Coronary artery (tissue), 2 donors: Measurements from ENCODE around the gene DUSP1.
"Not testable (repeated sequence)": the region's sequence is repeated elsewhere in the genome, so short reads cannot be mapped to it uniquely, and the experiment has no call there.

Experiments
- DNase-seq: peaks from one replicate; pipeline ENCODE4 v3.0.0-alpha.2; 2017; ENCODE audit warnings: low spot score
- H3K27ac ChIP-seq, 2 donors: fragments of 200-600 bp; sonication (generic); one replicate each; pipeline ENCODE4 v1.5.1; 2016 to 2019
- H3K4me3 ChIP-seq: fragments of 200-600 bp; sonication (generic); 2 replicates; pipeline ENCODE4 v1.5.1; 2016; ENCODE audit warnings: mild to moderate bottlenecking, moderate library complexity
- TF ChIP-seq, protein P1 (sequence below): fragments of 200-600 bp; sonication (generic); IDR thresholded peaks from one replicate; pipeline ENCODE4 v1.5.1; 2019; ENCODE audit warnings: antibody characterized with exemption

The DUSP1 gene

DNA sequence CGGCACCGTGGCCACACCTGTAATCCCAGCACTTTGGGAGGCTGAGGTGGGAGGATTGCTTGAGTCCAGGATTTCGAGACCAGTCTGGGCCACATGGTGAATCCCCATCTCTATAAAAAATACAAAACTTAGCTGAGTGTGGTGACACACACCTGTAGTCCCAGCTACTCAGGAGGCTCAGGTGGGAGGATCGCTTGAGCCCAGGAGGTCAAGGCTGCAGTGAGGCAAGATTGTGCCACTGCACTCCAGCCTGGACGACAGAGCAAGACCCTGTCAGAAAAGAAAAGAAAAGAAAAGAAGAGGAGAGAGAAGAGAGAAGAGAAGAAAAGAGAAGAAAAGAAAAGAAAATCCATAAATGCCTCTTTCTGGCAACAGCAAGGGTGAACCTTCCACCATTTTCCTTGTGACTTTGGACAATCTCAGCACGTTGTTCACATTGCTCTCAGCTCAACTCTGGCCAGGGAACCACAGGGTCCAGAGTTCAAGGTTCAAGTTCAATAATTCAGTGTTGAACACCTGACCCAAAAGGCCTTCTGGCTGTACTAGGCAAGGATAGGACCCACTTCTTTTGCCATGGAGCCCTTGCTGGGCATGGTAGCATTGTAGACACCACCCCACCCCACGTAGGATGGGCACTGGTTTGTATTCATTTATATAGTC lies 14.6 kb upstream of the DUSP1 start:
- H3K27ac ChIP-seq: no peak overlapping the region
- H3K4me3 ChIP-seq: no peak overlapping the region
- TF ChIP-seq, protein P1, sequence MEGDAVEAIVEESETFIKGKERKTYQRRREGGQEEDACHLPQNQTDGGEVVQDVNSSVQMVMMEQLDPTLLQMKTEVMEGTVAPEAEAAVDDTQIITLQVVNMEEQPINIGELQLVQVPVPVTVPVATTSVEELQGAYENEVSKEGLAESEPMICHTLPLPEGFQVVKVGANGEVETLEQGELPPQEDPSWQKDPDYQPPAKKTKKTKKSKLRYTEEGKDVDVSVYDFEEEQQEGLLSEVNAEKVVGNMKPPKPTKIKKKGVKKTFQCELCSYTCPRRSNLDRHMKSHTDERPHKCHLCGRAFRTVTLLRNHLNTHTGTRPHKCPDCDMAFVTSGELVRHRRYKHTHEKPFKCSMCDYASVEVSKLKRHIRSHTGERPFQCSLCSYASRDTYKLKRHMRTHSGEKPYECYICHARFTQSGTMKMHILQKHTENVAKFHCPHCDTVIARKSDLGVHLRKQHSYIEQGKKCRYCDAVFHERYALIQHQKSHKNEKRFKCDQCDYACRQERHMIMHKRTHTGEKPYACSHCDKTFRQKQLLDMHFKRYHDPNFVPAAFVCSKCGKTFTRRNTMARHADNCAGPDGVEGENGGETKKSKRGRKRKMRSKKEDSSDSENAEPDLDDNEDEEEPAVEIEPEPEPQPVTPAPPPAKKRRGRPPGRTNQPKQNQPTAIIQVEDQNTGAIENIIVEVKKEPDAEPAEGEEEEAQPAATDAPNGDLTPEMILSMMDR: no peak
- no peak for DNase-seq

DNA sequence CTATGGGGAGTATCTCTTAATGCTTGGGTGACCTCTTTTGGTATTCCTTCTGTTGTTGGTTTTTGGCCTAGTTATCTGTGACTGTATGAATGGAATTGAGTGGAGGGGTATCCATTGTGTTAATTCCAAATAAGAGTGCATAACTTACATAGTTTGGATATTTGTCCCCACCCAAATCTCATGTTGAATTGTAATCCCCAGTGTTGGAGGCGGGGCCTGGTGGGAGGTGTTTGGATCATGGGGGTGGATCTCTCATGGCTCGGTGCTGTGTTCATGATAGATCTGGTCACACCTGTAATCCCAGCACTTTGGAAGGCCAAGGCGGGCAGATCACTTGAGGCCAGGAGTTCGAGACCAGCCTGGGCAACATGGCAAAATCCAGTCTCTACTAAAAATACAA lies 13.2 kb upstream of the DUSP1 start:
- not testable (repeated sequence) for H3K4me3 ChIP-seq, H3K27ac ChIP-seq, DNase-seq

DNA sequence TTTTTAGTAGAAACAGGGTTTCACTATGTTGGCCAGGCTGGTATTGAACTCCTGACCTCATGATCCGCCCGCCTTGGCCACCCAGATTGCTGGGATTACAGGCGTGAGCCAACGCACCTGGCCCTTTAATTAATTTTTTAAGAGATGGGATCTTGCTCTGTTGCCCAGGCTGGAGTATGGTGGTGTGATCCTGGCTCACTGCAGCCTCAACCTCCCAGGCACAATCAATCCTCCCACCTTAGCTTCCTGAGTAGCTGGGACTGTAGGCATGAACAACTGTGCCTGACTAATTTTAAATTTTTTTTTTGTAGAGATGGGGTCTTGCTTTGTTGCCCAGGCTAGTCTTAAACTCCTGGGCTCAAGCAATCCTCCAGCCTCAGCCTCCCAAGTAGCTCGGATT lies 12.3 kb upstream of the DUSP1 start:
- H3K27ac ChIP-seq, H3K4me3 ChIP-seq, DNase-seq: not testable (repeated sequence)

DNA sequence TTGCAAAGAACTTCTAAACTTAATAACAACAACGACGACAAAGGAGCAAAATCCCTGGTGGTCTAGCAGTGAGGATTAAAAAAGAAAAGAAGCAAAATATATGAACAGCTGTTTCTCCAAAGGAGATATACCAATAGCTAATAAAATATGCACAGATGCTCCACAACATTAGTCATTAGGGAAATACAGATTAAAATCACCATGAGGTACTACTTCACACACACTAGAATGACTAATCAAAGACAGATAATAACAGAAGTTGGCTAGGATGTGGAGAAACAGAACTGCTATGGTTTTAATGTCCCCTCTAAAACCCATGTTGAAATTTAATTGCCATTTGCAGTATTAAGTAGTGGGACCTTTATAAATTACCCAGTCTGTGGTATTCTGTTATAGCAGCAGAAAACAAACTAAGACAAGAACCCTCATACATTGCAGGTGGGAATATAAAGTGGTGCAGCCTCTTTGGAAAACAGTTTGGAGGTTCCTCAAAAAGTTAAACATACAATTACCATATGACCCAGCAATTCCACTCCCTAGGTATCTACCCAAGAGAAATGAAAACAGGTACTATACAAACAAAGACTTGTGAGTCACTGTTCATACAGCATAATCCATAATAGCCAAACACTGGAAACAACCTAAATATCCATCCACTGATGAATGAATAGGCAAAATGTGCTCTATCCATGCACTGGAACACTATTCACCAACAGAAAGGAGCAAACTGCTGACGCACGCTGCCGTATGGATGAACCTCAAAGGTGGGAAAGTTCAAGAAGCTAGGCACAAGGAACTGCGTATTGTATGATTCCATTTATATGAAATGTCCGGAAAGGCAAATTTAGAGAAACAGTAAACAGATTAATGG lies 11.4 kb upstream of the DUSP1 start:
- no peak overlapping the region for H3K27ac ChIP-seq
- H3K4me3 ChIP-seq: no peak overlapping the region
- TF ChIP-seq, protein P1: no peak
- no peak for DNase-seq

DNA sequence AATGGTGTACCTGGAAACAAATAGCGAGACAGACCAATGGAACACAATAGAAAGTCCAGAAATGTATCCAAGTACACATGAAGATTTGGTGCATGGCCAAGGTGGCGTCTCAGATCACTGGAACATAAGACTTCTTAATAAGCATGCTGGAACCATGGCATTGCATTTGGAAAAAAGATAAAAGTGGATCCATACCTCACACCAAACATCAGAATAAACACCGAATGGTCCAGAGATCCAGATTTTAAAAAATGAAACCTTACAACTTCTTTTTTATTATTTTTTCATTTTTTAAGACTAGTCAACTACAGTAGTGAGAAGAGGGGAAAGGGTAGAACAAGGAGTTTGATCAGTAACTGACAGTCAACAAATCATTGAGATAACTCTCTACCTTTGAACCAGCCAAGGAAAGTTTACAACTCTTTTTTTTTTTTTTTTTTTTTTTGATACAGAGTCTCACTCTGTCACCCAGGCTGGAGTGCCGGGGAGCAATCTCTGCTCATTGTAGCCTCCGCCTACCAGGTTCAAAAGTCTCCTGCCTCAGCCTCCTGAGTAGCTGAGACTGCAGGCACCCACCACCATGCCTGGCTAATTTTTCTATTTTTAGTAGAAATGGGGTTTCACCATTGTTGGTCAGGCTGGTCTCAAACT lies 8.8 kb upstream of the DUSP1 start:
- Histone ChIP-seq H3K4me3 (no peak overlapping the region), H3K27ac (no peak overlapping the region)
- DNase-seq: no peak
- TF ChIP-seq, protein P1: no peak

DNA sequence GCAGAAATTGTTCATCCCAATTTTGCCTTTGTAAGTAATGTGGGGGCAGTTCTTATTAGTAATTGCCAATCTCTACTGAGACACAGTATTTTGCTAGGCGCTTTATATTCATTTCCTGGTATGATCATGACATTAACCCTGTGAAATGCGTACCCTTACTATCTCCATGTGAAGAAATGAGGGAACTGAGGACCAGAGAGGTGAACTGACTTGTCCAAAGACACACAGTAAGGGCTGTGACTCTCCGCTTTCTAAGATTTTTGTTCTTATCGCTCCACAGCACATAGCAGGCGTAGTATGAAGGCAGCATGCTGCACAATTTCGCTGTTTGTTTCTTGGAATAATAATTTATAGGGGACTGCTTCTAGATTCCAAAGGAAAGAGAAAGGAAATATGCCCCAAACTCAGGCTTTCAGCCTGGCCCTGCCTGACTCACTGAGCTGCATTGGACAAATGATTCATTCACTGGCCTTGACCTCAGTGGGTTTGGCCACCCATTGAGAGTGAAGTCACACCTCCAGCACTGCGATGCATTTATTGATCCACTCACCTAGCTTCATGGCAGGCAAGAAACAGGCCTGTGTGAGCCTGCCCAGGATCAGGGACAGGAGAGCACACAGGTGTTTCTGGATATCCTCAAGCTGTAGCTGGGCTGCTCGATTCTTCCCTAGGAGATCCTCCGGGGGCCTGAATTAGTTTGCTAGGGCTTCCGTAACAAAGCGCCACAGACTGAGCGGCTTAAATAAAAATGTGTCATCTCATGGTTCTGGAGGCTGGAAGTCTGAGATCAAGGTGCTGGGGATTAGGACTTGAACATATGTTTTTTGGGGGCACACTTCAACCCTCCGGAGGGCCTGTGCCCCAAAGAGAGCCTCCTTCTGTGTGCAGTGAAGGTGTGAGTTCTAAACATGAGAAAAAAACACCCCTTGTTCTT lies 7.2 kb upstream of the DUSP1 start:
- peak overlapping the region; percentile 36 for H3K4me3 ChIP-seq
- H3K27ac ChIP-seq: peak overlapping the region; percentile 59 to 85
- no peak for DNase-seq
- TF ChIP-seq, protein P1: no peak

DNA sequence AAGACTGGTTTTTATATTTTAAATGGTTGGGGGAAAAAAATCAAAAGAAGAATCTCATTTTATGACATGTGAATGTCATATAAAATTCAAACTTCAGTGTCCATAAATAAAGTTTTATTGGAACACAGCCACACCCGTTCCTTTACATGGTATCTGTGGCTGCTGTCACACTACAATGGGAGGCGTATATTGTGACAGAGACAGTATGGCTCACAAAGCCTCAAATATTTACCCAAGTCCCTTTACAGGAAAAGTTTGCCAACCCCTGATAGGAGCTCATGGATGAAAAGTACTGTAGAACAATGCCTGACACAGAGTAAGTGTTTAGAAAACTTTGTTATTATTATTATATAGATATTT lies 5.2 kb upstream of the DUSP1 start:
- no peak for DNase-seq
- Histone ChIP-seq H3K4me3 (no peak overlapping the region), H3K27ac (peak overlapping the region; percentile 93 to 98)
- TF ChIP-seq, protein P1: no peak
